AG20443 (cell line): Measurements from ENCODE around the gene MMP27.

Experiments used
- DNase-seq: peaks from one replicate; pipeline ENCODE4 v3.0.0; 2012; ENCODE audit warnings: low spot score, mixed read lengths

MMP27 gene

GRCh38 chr11:102695201-102695600 is 10.4 kb downstream of the MMP27 start:
- DNase-seq: no peak

- DNase-seq: no peak
Measured at GRCh38 chr11:102685754-102686153, 19.8 kb downstream of the MMP27 start.

GRCh38 chr11:102685338-102685737 is 20.2 kb downstream of the MMP27 start:
- DNase-seq: no peak

- DNase-seq: no peak
Measured at GRCh38 chr11:102683277-102683676, 22.3 kb downstream of the MMP27 start.

DNA sequence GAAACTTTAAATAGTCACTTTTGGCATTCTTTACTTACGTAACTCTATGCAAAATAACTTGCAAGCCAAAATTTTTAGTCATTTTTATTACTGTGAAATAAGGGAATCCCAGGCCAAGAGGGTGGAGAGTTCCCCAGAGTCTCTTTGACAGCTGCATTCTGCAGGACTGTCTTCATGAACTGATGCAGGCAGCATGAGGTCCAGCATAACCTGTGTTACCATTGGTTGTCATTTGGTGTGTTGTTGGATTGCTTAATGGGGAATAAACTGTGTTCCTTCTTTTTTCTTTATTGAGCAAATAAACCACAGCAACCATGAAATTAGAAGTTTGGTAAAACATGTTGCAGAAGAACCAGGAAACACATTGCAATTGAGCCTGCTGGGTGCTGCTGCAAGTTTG is 24.6 kb downstream of the MMP27 start:
- DNase-seq: peak; percentile 60

- DNase-seq: no peak
Measured at GRCh38 chr11:102678022-102678421, 27.5 kb downstream of the MMP27 start.

DNA sequence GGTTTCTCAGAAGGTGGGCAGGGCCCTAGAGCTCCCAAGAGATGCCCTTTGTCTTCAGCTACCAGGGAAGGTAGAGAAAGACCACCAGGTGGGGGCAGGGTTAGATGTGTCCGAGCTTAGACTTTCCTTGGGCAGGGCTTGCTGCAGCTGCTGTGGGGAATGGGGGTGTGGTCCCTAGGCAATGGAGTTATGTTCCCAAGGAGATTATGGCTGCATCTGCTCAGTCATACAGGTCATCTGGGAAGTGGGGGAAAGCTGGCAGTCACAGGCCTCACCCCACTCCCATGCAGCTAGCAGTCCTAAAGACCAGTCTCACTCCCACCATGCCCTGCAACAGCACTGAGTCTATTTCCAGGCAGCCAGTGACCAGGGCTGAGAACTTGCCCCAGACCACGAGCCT is 29.5 kb downstream of the MMP27 start:
- no peak for DNase-seq

DNA sequence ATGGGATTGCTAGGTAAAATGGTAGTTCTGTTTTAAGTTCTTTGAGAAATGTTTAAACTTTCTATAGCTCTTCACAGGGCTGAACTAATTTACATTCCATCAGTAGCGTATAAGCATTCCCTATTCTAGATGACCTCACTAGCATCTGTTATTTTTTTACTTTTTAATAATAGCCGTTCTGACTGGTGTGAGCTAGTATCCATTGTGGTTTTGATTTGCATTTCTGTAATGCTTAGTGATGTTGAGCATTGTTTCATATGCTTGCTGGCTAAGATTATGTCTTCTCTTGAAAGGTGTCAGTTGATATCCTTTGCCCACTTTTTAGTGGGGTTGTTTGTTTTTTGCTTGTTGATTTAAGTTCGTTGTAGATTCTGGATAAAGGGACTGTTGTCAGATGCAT is 35.9 kb downstream of the MMP27 start:
- DNase-seq: no peak

- peak; percentile 79 for DNase-seq
Measured at GRCh38 chr11:102666331-102666957, 39.1 kb downstream of the MMP27 start.

GRCh38 chr11:102664001-102664752 is 41.4 kb downstream of the MMP27 start:
- DNase-seq: no peak

GRCh38 chr11:102662607-102663006 is 43.0 kb downstream of the MMP27 start:
- DNase-seq: no peak

- no peak for DNase-seq
Measured at GRCh38 chr11:102661040-102661439, 44.5 kb downstream of the MMP27 start.

DNA sequence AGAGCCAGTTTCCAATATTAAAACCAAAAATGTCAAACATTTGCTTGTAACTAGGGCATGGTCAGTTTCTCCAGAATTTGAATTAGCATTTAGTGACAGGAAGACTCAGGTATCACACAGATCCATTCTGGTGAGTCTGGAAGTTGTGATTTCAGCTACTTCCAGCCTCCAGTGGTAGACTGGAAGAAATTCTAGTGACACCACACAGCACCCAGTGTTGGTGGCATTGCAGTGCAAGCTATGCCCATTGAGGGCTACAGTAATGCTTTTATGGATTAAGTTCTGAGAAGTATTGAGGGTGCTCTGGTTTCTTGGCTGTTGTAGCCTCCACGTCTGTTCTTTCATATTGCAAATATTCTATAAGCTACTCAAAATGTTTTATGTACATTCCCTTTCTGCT is 49.0 kb downstream of the MMP27 start:
- no peak for DNase-seq

DNA sequence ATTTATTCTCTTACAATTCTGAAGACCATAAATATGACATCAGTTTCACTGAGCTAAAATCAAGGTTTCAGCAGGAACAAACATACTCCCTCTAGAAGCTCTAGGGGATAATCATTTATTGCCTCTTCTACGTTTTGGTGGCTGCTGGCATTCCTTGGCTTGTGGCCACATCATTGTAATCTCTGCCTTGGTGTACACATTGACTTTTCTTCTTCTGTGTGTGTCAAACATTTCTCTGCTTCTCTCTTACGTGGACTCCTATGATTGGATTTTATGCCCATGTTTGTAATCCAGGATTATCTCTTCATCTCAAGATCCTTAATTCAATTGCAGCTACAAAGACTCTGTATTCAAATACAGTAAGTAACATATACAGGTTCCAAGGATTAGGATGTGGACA is 50.0 kb downstream of the MMP27 start:
- DNase-seq: no peak

GRCh38 chr11:102654761-102655160 is 50.8 kb downstream of the MMP27 start:
- no peak for DNase-seq

DNA sequence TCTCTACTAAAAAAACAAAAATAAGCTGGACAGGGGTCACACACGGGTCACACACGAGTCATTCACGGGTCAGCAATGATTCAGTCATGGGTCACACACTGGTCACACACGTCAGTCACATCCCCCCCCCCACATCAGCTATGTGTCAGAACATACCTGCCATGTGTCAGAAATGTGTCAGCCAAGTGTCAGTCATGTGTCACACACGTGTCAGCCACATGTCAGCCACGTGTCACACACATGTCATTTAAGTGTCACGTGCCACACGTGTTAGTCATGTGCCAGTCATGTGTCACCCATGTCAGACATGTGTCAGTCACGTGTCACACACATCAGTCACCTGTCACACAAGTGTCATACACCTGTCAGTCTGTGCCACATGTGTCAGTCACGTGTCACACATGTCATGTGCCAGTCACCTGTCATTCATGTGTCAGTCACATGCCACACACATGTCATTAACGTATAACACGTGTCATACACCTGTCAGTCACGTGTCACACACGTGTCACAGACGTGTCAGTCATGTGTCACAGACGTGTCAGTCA is 51.8 kb downstream of the MMP27 start:
- DNase-seq: no peak

DNA sequence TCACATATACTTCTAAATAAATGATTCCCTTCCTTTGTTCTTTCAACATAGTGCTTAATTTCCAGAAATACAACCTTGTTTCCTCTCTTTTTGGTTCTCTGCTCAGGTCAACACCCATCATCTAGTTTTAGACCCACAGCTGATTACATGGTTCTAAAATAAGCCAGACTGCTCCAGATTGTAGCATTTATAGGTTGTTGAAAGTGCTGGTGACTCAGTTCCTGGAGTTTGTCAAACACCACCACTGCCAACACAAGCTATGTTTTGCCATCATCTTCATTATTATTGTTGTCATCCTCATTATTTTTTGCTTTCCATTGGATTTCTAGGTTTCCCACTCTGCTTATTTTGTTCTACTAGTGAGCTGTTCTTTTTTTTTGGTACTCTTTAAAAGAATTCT is 58.1 kb downstream of the MMP27 start:
- peak; percentile 25 for DNase-seq

- DNase-seq: no peak
Measured at GRCh38 chr11:102643941-102644340, 61.6 kb downstream of the MMP27 start.
